Activated B cell treated with CpG ODN at 0.5 μM for 24 hours (primary cell): ENCODE data around the gene HSD17B7. TPM values are rescaled to one million over a fixed set of nuclear protein-coding genes. Genes with fewer than 3 reads are reported as not detected.
"Not testable (repeated sequence)": the region's sequence is repeated elsewhere in the genome, so short reads cannot be mapped to it uniquely, and the experiment has no call there.

ENCODE experiments used
- ATAC-seq: fragments of 200-7000 bp; cut with Tn5 transposase; one replicate; pipeline ENCODE4 v1.10.0; 2021; ENCODE audit warnings: low read depth, mild to moderate bottlenecking, moderate library complexity
- CTCF ChIA-PET: fragments of 350-600 bp; sonication (Branson Sonifier 250); formaldehyde crosslinking; loops from one replicate; lab custom pipeline; 2021; ENCODE audit warnings: antibody characterized with exemption; lab: Charles Lee
- POLR2A ChIA-PET: fragments of 350-600 bp; sonication (Branson Sonifier 250); formaldehyde crosslinking; loops from one replicate; lab custom pipeline; 2021; ENCODE audit warnings: antibody characterized with exemption; lab: Charles Lee
- DNase-seq: peaks from one replicate; pipeline ENCODE4 v3.0.0; 2022
- H3K27ac Mint-ChIP-seq: one replicate; pipeline ENCODE4 v1.8.0; 2020; ENCODE audit warnings: mixed read lengths
- H3K27me3 Mint-ChIP-seq: one replicate; pipeline ENCODE4 v1.8.0; 2021; ENCODE audit warnings: mixed read lengths
- H3K36me3 Mint-ChIP-seq: one replicate; pipeline ENCODE4 v1.8.0; 2021; ENCODE audit warnings: low read depth, mixed read lengths
- H3K4me1 Mint-ChIP-seq: one replicate; pipeline ENCODE4 v1.8.0; 2021; ENCODE audit warnings: mixed read lengths
- H3K4me3 Mint-ChIP-seq: one replicate; pipeline ENCODE4 v1.8.0; 2020; ENCODE audit warnings: mild to moderate bottlenecking, mixed read lengths
- H3K9me3 Mint-ChIP-seq: one replicate; pipeline ENCODE4 v1.8.0; 2020; ENCODE audit warnings: mixed read lengths
- CTCF ChIP-seq: fragments of 200-600 bp; IDR thresholded peaks from one replicate; pipeline ENCODE4 v1.8.0; 2022; ENCODE audit warnings: antibody characterized with exemption, mild to moderate bottlenecking
- intact Hi-C: fragments of 100-400 bp; cut with micrococcal nuclease; formaldehyde crosslinking; loops from one replicate; pipeline ENCODE4 v1.15.1; 2024
- total RNA-seq: library from RNA; stranded (reverse); gene quantifications from 2 replicates; pipeline ENCODE4 v1.2.3, GENCODE V29; 2022

The HSD17B7 gene, protein sequence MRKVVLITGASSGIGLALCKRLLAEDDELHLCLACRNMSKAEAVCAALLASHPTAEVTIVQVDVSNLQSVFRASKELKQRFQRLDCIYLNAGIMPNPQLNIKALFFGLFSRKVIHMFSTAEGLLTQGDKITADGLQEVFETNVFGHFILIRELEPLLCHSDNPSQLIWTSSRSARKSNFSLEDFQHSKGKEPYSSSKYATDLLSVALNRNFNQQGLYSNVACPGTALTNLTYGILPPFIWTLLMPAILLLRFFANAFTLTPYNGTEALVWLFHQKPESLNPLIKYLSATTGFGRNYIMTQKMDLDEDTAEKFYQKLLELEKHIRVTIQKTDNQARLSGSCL
- total RNA-seq, result 32.1 and 32.6 TPM in 2 replicates

- intact Hi-C loops, H3K4me1 Mint-ChIP-seq, H3K9me3 Mint-ChIP-seq, H3K27me3 Mint-ChIP-seq, POLR2A ChIA-PET, CTCF ChIA-PET: not testable (repeated sequence)
- Mint-ChIP-seq H3K36me3 (peaks cover 20% of the 10 kb centered on the region), H3K27ac (peak within 1 kb of the TSS; percentile 97), H3K4me3 (peak within 1 kb of the TSS; percentile 94)
- peak; percentile 98 for ATAC-seq
- peak; percentile 64 for DNase-seq
Measured at GRCh38 chr1:162790303-162790984, at the start of gene HSD17B7. Gene HSD17B7, plus strand, starts transcription at chr1:162790702. Its CDS starts 99 bp downstream, at chr1:162790801.

DNA sequence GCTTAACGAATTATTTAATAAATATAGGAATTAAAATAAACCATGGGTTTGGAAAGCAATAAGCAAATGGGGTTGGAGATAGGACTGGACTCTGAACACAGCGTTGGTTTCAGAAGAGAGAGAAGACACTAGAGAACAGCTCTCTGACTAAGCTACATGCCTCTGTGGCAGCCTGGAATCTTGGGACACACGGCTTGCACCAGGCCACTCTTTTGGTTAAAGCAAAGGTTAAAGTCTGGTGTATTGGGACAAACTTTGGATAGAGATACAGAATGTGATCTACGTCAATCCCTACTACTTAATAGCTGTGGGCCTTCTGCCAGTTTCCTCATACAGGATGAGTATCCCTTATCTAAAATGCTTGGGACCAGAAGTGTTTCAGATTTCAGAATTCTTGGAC lies 49.7 kb upstream of the HSD17B7 start:
- Mint-ChIP-seq H3K27ac (no peak overlapping the region), H3K27me3 (no peaks in the 10 kb centered on the region), H3K4me3 (no peak overlapping the region), H3K9me3 (no peaks in the 10 kb centered on the region), H3K36me3 (no peaks in the 10 kb centered on the region), H3K4me1 (no peaks in the 10 kb centered on the region)
- intact Hi-C loops, result no loop called here
- TF ChIP-seq CTCF, result no peak
- ATAC-seq (no peak), DNase-seq (no peak)
- CTCF ChIA-PET, result no interaction called here
- POLR2A ChIA-PET, result no interaction called here

GRCh38 chr1:162741574-162741973 lies 48.9 kb upstream of the HSD17B7 start:
- ATAC-seq, result no peak
- TF ChIP-seq CTCF, result no peak
- CTCF ChIA-PET, result no interaction called here
- intact Hi-C loops, result no loop called here
- Mint-ChIP-seq H3K36me3 (no peaks in the 10 kb centered on the region), H3K27ac (no peak overlapping the region), H3K4me1 (no peaks in the 10 kb centered on the region), H3K4me3 (no peak overlapping the region), H3K27me3 (no peaks in the 10 kb centered on the region), H3K9me3 (no peaks in the 10 kb centered on the region)
- no peak for DNase-seq
- POLR2A ChIA-PET, result no interaction called here

DNA sequence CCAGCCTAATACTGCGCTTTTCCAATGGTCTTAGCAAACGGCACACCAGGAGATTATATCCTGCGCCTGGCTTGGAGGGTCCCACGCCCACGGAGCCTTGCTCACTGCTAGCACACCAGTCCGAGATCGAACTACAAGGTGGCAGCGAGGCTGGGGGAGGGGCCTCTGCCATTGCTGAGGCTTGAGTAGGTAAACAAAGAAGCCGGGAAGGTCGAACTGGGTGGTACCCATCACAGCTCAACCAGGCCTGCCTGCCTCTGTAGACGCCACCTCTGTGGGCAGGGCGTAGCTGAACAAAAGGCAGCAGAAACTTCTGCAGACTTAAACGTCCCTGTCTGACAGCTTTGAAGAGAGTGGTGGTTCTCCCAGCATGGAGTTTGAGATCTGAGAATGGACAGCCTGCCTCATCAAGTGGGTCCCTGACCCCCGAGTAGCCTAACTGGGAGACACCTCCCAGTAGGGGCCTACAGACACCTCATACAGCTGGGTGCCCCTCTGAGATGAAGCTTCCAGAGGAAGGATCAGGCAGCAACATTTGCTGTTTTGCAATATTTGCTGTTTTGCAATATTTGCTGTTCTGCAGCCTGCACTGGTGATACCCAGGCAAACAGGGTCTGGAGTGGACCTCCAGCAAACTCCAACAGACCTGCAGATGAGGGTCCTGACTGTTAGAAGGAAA lies 44.1 kb upstream of the HSD17B7 start:
- H3K36me3 Mint-ChIP-seq, H3K4me1 Mint-ChIP-seq, H3K9me3 Mint-ChIP-seq, CTCF ChIA-PET, POLR2A ChIA-PET, ATAC-seq, H3K27ac Mint-ChIP-seq, DNase-seq, H3K4me3 Mint-ChIP-seq, intact Hi-C loops: not testable (repeated sequence)
- H3K27me3 Mint-ChIP-seq, result peaks cover 12% of the 10 kb centered on the region

DNA sequence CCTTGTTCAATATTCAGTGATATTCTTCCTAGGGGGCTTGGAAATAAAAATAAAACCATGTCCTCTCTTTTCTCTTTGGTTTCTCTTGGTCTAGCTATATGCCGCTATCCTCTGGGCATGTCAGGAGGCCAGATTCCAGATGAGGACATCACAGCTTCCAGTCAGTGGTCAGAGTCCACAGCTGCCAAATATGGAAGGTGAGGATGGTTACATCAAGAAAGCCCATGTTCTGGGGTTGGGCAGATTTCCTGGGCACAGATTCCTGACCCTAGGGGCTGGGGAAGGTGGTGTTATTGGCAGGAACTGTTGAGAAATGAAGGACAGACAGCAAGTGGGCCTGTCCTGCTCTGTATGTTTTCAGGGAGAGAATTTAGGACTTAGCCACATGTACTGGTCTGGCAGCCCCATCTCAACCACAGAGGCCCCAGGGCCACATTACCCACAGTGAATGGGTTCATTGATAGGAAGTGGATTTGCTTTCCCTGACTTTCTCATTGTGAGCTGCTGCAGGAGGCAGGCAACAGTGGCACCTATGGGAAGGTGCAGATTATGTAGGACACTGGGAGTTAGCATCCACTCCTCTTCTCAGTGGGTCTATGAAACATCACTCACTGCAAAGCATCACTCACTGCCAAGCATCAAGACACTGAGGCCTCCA lies 37.4 kb upstream of the HSD17B7 start:
- DNase-seq, result no peak
- H3K4me1 Mint-ChIP-seq, result no peaks in the 10 kb centered on the region
- ChIA-PET CTCF (no interaction called here), POLR2A (no interaction called here)
- H3K4me3 Mint-ChIP-seq, result no peak overlapping the region
- no peak for ATAC-seq
- no peak overlapping the region for H3K27ac Mint-ChIP-seq
- intact Hi-C loops, result no loop called here
- no peaks in the 10 kb centered on the region for H3K36me3 Mint-ChIP-seq
- TF ChIP-seq CTCF, result no peak
- H3K27me3 Mint-ChIP-seq, result peaks cover 10% of the 10 kb centered on the region
- no peaks in the 10 kb centered on the region for H3K9me3 Mint-ChIP-seq
